Right lobe of liver (tissue), 6 donors: ENCODE measurements around the gene TRPC3. TPM values are rescaled to one million over a fixed set of nuclear protein-coding genes. Genes with fewer than 3 reads are reported as not detected.

Experiments
- ATAC-seq, 4 donors: fragments of 200-7000 bp; cut with Tn5 transposase; one replicate each; pipeline ENCODE4 v1.9.1; 2020; ENCODE audit warnings: mild to moderate bottlenecking in 4 of 4, moderate library complexity in 4 of 4
- DNase-seq, 3 donors: peaks; one replicate each; pipeline ENCODE4 v3.0.0-alpha.2; 2020
- H3K27ac ChIP-seq, 3 donors: fragments of 200-600 bp; one replicate each; pipeline ENCODE4 v1.8.0; 2022
- H3K27me3 ChIP-seq, 2 donors: fragments of 200-600 bp; one replicate each; pipeline ENCODE4 v1.8.0; 2022
- H3K36me3 ChIP-seq, 4 donors: fragments of 200-600 bp; sonication (generic) in 1 of 4; one replicate each; pipeline versions ENCODE4 v1.5.1 to v1.8.0; 2017 to 2022; ENCODE audit warnings: control low read depth in 1 of 4
- H3K4me1 ChIP-seq, 4 donors: fragments of 200-600 bp; sonication (generic) in 1 of 4; one replicate each; pipeline versions ENCODE4 v1.5.1 to v1.8.0; 2017 to 2022; ENCODE audit warnings: control low read depth in 1 of 4
- H3K4me3 ChIP-seq, 3 donors: fragments of 200-600 bp; one replicate each; pipeline ENCODE4 v1.8.0; 2022
- H3K9me3 ChIP-seq, 4 donors: fragments of 200-600 bp; sonication (generic) in 1 of 4; one replicate each; pipeline versions ENCODE4 v1.5.1 to v1.8.0; 2017 to 2022; ENCODE audit warnings: control low read depth in 1 of 4
- CTCF ChIP-seq, 4 donors: fragments of 200-600 bp in 3 of 4; fragments of 450-650 bp in 1 of 4; IDR thresholded peaks; one replicate each; pipeline versions ENCODE4 v1.5.1 to v1.8.0; 2016 to 2022; ENCODE audit warnings: antibody characterized with exemption in 4 of 4, mild to moderate bottlenecking in 2 of 4
- POLR2A ChIP-seq: fragments of 450-650 bp; IDR thresholded peaks from one replicate; pipeline ENCODE4 v1.6.1; 2017; ENCODE audit warnings: antibody characterized with exemption, mild to moderate bottlenecking
- whole genome bisulfite sequencing: methylation state at CpG from one replicate; pipeline ENCODE4 v1.1.6; 2018; ENCODE audit warnings: low coverage, low lambda C conversion rate; ENCODE audit not compliant: insufficient coverage; ENCODE audit errors: missing lambda C conversion rate; 5-methylcytosine and 5-hydroxymethylcytosine counted together
- intact Hi-C, 2 donors: fragments of 100-400 bp; cut with DNase I; formaldehyde crosslinking; loops; one replicate each; pipeline versions ENCODE4 v1.11.2 to v1.14.1; 2022
- total RNA-seq, 6 experiments: library from RNA; depleted of rRNA in 2 of 6; stranded (reverse); fragments of >200 nt in 2 of 6; fragmentation: NEBNext Ultra II Directional in 3 of 6; extraction: Animal tissue kit (Norgen Biotek cat#: 25700) in 3 of 6; gene quantifications; one replicate each; pipeline versions ENCODE4 v1.1.0 to v1.2.4, GENCODE V29; 2016 to 2023
- donor health status: DM: no; HTN: yes; CAD: no.
- donor health status: DM: no; HTN: no; CAD: no.
- donor health status: DM: no; HTN: no; CAD: no.
- donor health status: DM: no; HTN: yes; CAD: no.
- donor health status: DM: no; HTN: yes; CAD: no.

The TRPC3 gene
- total RNA-seq, 6 experiments from 2014 or later, result 0.09 to 0.10 TPM; not detected in 4

GRCh38 chr4:121936101-121936500, 15.8 kb downstream of the TRPC3 start:
- H3K36me3 ChIP-seq, result no peaks in the 10 kb centered on the region
- H3K4me1 ChIP-seq, result no peaks in the 10 kb centered on the region
- no peak for DNase-seq
- H3K9me3 ChIP-seq, result no peaks in the 10 kb centered on the region
- intact Hi-C loops, result no loop called here
- WGBS, result 65% methylated on average over 4 of the region's 4 CpGs
- H3K27ac ChIP-seq, result no peak overlapping the region
- no peak for TF ChIP-seq POLR2A
- no peak for TF ChIP-seq CTCF (IDR thresholded peaks at IDR 0.05)
- H3K4me3 ChIP-seq, result no peak overlapping the region
- no peak for ATAC-seq
- no peaks in the 10 kb centered on the region for H3K27me3 ChIP-seq

GRCh38 chr4:121934635-121935034, 17.2 kb downstream of the TRPC3 start:
- Histone ChIP-seq H3K4me3 (no peak overlapping the region), H3K27ac (no peak overlapping the region), H3K36me3 (no peaks in the 10 kb centered on the region), H3K9me3 (no peaks in the 10 kb centered on the region), H3K27me3 (no peaks in the 10 kb centered on the region), H3K4me1 (no peaks in the 10 kb centered on the region)
- DNase-seq (no peak), ATAC-seq (no peak)
- 50% methylated on average over 1 of the region's 1 CpG for WGBS
- intact Hi-C loops, result no loop called here
- TF ChIP-seq POLR2A, result no peak
- no peak for TF ChIP-seq CTCF (IDR thresholded peaks at IDR 0.05)

GRCh38 chr4:121932212-121932974, 19.5 kb downstream of the TRPC3 start:
- no peak for DNase-seq
- Histone ChIP-seq H3K27me3 (no peaks in the 10 kb centered on the region), H3K9me3 (no peaks in the 10 kb centered on the region), H3K4me3 (no peak overlapping the region), H3K36me3 (no peaks in the 10 kb centered on the region), H3K4me1 (no peaks in the 10 kb centered on the region), H3K27ac (no peak overlapping the region)
- TF ChIP-seq POLR2A (no peak), CTCF (IDR thresholded peaks at IDR 0.05) (no peak)
- 74% methylated on average over 13 of the region's 59 CpGs for WGBS
- no peak for ATAC-seq
- intact Hi-C loops, result no loop called here

GRCh38 chr4:121930304-121930703, 21.6 kb downstream of the TRPC3 start:
- Histone ChIP-seq H3K9me3 (no peaks in the 10 kb centered on the region), H3K36me3 (no peaks in the 10 kb centered on the region), H3K4me3 (no peak overlapping the region), H3K4me1 (no peaks in the 10 kb centered on the region), H3K27ac (no peak overlapping the region), H3K27me3 (no peaks in the 10 kb centered on the region)
- ATAC-seq (no peak), DNase-seq (no peak)
- intact Hi-C loops, result no loop called here
- WGBS, result 23% methylated on average over 2 of the region's 2 CpGs
- TF ChIP-seq CTCF (IDR thresholded peaks at IDR 0.05) (no peak), POLR2A (no peak)
